Skeletal muscle cell (primary cell): ENCODE data around the gene TBC1D22A.

Experiments used
- DNase-seq: peaks from one replicate; pipeline ENCODE4 v3.0.0-alpha.2; 2010; ENCODE audit warnings: low read depth
- H3K4me3 ChIP-seq: 2 replicates; pipeline ENCODE4 v1.5.1; 2011; ENCODE audit warnings: low read depth, mild to moderate bottlenecking, control low read depth, low read length, moderate library complexity

Gene TBC1D22A

DNA sequence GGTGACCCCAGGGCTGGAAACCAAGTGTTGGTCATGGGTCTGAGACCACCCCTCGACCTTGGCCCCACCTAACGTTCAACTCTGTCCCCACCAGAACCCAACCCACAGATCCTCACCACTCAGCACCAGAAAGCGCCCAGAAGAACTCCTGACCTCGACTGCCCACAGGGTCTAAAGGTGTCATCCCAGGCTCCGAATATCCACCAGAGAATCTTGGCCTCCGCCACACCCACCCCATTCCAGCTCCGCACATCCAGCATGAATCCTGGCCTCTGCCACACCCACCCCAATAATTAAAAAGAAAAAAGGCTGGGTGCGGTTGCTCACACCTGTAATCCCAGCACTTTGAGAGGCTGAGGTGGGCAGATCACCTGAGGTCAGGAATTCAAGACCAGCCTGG, 25.7 kb upstream of the TBC1D22A start:
- H3K4me3 ChIP-seq: peak overlapping the region; percentile 70
- no peak for DNase-seq

DNA sequence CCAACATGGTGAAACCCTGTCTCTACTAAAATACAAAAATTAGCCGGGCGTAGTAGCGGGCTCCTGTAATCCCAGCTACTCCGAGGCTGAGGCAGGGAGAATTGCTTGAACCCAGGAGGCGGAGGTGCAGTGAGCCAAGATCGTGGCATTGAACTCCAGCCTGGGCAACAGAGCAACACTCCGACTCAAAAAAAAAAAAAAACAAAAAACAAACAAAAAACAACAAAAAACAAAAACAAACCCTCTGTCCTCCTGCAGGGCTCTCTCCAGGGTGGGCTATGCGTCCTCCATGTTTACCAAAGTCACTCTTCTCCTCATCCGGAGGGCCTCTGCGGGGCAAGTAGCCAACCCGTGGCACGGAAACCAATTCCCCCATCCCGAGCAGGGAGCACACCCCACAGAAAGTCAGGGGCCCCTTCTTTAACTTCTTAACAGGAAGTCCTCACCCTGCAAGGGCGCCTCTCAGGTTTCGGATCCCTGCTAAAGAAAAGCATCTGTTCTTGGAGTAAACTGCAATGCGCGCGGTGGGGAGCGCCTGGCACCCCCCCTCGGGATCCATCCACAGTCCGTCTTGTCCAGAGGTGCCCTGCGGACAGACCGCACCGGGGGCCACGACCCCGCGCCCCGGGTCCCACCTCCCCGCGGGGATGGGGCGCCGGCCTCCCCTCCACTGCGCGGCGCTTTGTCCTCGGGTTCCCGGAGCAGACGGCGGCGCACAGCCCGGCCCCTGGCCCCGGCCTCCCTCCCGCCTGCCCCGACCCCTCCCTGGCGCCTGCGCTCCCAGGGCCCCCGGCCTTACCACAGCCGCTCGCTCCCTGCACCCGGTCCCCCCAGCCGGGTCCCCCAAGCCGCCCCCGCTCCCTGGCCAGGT, 25.1 kb upstream of the TBC1D22A start:
- DNase-seq: no peak
- peak overlapping the region; percentile 70 for H3K4me3 ChIP-seq

DNA sequence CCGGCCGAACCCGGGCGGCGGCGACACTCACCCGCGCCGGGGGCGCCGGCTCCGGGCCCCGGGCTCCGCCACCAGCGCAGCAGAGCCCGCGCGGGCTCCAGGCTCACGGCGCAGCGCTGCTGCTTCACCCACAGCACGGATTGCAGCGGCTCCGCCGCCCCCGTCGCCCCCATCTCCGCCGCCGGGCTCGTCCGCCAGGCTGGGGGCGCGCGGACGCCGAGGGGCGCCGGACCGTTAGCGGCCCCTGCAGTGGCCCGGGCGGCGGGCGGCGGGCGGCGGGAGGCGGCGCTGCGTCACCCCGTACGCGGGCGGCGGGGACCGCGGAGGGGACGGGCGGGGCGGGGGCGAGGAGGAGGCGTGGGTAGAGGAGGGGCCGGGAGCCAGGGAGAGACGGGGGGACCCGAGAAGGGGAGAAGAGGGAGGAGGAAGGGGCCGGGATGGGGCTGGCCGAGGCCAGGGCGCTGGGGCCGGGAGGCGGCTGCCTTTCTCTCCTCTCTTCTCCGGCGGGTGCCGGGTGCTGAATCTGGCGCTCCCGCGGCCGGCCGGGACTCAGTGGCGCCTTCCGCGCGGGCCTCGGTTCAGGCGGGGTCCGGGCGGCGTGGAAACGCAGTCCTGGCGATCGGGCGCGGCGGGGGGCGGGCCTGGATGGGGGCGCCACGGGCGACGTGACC, 24.3 kb upstream of the TBC1D22A start, which contains the start of gene CERK:
Gene CERK (minus strand): TSS at position 277 of the 671 bp plus-strand sequence. CDS start 104 bp downstream, at position 173.
- peak within 1 kb of the TSS; percentile 70 for H3K4me3 ChIP-seq
- peak; percentile 29 for DNase-seq

DNA sequence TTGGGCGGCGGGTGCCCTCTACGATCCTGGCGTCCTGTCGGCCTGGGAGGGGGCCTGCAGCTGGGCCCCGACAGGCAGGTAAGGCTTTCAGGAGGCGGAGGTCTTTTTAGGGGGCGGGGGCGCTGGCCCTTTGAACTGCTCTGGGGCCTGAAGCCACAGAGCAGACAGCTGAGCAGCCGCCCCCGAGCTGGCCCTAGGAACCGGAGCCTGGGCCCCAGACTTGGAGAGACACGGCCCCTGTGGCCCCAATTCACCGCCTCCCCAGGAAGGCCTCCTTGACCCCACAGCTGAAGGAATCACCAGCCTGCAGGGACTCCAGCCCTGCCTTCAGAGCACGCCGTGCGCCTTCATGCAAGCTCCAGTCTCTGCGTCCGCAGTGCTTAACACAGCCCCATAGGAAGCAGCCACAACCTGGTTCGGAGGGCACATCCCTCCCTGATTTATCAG, 23.8 kb upstream of the TBC1D22A start:
- peak overlapping the region; percentile 70 for H3K4me3 ChIP-seq
- DNase-seq: no peak

DNA sequence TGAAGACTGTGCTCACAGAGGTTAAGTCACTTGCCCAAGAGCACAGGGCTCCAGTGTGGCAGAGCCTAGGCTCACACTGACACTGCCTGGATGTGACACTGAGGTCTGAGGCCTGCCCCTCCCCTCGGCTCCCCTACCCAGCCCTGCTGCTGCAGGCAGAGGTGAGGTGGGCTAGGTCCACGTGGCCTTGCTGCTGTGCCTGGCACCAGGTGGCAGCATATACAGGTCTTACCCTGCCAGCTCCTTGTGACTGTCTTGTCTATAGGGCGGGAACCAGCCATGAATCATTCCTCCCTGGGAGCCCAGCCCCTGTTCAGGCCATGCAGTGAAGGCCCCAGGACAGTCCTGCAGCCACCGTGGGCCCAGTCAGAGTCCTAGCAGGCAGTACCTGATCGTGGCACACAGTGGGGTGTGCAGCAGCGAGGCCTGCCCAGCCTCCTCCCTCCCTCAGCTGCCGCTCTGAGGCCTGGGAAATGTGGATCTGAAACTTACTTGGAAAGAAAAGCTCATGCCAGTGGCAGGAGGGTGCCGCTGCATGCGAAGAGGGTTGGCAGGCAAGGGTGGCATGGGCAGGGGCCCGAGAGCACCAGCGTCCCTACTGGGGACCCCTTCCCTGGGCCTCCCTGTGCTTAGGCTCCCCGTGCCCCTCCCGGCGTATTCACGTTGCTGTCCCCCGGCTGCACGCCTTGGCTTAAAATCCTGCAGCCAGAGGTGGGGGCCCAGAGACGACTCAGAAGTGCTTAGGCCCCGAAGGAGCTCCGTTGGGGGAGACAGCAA, 23.2 kb upstream of the TBC1D22A start:
- H3K4me3 ChIP-seq: peak overlapping the region; percentile 70
- DNase-seq: no peak

DNA sequence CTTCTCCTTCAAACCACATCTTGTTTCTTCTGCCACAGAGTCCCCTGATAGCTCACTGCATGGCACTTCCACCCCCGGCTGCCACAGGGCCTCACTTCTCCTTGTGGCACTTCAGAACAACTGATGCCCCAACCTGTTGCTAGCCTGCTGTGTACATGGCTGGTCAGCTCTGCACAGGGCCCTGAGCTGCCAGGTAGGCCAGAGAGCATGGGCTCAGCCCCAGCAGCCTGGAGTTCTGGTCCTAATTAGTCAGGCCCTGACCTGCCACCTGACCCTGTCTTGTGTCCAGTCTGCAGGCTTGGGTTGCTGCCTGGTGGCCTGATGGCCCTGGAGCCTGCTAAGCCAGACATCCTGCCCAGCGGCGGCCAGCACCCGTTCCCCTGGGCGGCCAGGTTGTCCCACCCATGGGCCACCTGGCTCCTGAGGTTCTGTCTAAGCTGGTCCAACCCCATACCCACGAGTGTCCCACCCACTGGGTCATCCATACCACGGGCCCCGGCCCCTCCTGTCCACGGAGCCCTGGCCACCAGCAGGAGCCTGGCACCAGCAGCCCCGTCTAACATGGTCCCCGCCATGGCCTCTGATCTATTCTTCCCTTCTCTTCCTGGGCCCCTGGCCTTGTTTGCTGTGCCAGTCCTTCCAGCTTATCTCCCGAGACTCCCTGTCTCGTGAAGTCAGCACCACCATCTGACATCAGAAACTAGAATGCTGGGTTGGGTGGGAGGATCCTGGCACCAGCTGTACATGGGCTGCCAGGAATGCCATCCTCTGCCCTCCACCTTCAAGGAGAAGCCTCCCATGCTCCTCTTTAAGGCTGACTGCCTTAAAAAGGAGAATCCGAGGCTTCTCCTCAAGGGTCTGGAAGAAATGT, 21.3 kb upstream of the TBC1D22A start:
- no peak overlapping the region for H3K4me3 ChIP-seq
- no peak for DNase-seq

DNA sequence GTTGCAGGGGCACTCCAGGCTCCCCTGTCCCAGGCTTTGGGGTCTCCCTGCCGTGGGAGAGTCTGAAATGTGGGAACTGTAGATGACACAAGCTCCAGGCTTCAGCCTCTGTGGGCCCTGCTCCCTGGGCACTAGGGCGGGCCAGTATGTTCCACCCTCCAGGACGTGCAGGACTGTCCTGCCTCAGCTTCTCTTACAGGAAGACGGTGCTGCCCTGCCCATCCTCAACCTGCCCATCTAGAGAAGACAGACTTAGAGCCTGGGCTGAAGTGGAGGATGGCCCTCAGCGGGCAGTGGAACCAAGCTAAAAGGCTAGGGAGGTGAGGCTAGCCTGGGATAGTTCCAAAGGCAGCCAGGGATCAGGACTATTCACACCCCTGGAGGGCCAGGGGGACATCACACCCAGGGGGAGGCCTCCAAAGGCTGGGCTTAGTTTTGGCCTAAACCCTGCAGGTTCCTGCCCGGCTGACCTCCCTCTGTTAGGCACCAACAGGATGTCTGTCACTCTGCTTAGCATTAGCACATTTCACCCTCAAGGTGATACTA, 20.4 kb upstream of the TBC1D22A start:
- DNase-seq: no peak
- no peak overlapping the region for H3K4me3 ChIP-seq

DNA sequence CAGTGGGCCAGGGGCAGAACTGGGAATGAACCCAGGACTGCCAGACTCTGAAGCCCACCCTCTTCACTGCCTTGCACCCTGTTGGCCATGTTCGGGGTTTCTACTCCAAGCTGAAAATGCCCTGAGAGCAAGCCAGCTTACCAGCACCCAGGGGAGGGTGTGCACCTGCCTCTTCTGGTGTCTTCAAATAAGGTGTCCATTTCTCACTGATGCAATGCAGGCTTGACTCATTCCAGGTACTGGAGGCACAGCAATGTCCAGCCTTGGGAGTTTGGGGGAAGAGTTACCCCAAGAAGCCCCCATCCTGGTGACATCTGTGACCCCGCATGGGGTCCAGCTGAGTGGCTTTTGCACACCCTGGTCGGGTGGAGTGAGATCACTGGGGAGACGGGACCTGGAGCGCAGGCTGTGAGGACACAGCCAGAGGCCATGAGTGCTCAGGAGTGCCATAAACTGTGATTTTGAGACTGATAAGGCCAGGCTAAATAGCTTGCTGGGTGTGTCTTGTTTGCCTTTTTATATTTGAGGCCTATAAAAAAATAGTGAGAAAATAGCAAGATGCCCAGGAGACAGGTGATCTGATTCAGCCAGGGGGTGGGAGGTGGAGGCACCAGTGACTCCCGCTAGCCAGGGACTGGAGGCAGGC, 19.8 kb upstream of the TBC1D22A start:
- H3K4me3 ChIP-seq: no peak overlapping the region
- no peak for DNase-seq

DNA sequence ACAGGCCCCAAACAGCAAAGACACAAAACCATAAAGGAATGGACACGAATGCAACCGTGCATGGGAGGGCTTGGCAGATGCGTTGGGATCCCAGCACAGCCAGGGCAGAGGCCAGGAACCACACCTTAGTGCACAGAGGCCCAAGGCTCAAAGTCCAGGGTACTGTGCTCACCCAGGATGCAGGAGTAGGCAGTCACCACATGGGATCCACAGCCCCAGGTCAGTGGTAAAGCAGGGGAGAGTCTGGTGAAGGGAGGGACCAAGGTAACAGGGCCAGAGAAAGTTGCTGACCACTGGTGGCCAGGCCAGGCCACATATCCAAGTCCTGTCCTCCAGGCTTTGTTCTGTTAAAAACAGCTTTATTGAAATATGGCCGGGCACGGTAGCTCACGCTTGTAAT, 17.9 kb upstream of the TBC1D22A start:
- H3K4me3 ChIP-seq: no peak overlapping the region
- DNase-seq: no peak

DNA sequence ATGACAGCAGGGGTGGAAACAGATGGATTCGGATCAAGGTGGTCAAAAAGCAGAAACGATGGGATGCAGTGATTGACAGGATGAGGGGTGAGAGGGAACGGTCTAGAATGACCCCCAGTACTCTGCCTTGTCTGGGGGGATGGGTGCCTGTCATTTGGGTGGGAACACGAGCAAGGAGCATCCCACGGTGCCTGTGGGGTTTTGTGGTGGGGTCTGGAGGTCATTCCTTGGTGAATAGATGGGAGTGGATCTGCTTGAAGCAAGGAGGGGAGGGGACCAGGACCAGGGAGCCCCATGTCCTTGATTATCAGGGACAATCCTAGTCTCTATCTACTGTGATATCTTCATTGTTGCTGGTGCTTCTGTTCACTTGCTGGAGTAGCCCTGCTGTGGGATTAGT, 16.3 kb upstream of the TBC1D22A start:
- no peak overlapping the region for H3K4me3 ChIP-seq
- DNase-seq: no peak

DNA sequence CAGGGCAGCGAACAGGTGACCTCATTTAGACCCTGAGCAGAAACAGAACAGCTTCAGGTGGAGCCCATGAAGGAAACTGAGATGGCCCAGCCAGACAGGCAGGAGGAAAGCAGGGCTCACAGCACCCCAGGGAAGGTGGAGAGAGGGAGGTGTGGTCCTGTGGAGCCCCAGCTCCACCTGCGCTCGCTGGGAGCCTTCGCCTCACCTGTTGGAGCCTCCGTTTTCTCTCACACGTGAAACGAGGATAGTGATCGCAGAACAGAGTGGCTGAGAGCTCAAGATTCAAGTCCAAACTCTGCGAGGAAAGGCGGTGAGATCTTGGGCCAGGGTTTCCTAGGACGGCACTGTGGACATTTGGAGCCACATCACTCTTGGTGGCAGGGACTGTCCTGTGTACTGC, 15.8 kb upstream of the TBC1D22A start:
- no peak overlapping the region for H3K4me3 ChIP-seq
- DNase-seq: no peak

DNA sequence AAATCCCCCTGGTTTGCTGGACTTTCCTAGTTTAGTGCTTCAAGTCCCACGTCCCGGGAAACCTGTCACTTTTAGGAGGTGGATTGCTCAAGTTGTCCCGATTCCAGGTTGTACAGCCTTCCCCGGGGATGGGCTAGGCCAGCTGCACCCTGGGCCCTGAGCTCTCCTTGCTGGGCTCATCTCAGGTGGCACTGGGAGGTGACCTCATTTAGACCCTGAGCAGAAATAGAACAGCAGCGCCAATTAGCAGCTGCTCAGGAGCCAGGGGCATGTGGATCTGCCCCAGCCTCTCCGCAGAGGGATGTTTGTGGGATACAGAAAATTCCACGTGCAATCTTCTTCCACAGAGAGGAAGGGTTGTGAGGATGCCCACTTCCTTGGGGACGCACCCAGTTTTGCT, 14.8 kb upstream of the TBC1D22A start:
- no peak overlapping the region for H3K4me3 ChIP-seq
- DNase-seq: no peak

DNA sequence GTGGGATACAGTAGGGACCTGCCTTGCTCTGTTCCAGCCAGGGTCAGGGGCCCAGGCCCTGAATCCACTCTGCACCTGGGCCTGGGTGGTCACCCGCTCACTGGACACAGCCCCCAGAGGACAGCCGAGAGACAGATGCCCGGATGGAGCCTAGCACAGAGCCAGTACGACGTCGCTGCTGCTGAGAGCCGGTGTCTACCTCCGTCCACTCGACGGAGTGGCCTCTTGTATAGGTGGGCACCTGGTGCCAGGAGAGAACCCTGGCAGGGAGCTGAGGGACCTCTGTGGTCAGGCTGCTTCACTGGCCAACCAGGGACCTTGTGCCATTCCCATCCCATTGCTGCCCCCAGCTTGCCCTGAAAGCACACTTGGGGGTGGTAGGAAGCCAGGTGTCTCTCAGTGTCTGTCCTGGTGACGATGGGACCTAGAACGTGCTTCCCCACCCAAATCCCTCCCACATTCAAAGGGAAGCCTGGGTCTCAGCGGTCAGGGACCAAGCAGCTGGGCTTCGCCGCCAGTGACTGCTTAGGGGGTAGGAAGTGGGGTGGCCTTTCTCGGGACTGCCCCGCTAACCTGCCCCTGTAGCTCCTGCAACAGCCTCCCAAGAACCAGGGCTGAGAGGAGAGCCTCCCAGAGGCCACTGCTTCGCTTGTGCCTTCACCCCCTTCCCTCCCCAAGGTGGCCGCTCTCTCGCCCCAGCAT, 14.1 kb upstream of the TBC1D22A start:
- no peak for DNase-seq
- H3K4me3 ChIP-seq: no peak overlapping the region

DNA sequence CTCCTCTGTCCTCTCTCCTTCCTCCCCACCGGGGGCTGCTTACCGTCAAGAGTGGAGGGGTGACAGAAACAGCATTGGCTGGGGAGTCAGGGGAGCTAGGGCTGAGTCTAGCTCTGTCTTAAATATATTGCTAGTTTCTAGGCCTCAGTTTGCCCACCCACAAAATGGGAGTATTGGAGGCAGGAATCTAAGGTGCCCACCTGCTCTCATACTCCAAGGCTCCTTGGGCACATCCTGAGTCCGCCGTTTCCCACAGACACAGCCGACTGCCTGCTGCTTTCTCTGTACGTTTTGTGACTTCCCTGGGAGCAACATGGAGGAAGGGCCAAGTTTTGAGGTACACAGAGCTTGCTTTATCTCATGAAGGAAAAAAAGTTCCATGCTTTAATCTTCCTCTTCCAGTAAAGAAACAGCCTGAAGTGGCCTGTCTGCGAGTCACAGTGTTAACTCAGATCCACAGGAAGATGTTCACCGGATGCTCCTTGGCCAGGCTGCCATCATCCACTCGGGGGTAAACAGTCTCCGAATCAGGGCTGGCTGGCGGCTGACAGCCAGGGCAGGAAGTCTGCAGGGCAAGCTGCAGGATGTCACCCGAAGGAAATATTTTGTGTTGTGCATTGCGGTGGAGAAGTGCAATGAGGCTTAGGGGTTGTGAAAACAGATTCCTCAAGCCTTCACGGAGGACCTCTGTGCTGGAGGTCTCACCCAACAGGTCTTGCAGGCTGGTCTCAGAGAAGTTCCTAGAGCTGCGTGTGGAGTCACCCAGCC, 13.4 kb upstream of the TBC1D22A start:
- DNase-seq: no peak
- no peak overlapping the region for H3K4me3 ChIP-seq

DNA sequence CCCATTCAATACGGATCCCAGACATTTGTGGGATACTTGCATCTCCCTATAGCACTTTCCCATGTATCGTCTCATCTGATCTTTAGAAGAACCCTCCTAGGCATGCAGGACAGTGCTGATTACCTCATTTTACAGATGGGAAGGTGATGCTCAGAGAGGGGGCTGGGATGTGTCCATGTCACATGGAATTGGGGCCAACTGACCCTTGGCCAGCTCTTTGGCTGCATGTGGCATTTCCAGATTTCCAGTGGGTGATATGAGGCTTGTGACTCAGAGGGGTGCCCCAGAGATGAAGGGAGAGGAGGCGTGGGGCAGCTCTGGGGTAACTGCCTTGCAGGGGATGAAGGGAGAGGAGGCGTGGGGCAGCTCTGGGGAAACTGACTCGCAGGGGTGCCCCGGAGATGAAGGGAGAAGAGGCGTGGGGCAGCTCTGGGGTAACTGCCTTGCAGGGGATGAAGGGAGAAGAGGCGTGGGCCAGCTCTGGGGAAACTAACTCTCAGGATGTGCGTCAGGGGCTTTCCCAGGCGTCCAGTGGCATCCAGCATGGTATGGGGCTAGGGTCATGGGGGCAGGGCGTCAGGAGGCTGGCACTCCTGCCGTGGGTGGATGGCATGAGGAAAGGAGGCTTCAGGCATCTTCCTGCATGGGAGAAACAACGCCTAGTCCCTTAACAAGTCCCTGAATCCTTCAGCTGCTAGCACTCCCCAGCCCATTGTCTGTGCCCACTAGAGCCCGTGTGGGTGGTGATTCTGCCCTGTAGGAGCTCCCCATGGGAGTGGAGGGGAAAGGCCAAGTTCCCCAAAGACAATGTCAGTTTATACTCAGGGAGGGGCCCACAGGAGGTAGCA, 12.5 kb upstream of the TBC1D22A start:
- H3K4me3 ChIP-seq: no peak overlapping the region
- no peak for DNase-seq

DNA sequence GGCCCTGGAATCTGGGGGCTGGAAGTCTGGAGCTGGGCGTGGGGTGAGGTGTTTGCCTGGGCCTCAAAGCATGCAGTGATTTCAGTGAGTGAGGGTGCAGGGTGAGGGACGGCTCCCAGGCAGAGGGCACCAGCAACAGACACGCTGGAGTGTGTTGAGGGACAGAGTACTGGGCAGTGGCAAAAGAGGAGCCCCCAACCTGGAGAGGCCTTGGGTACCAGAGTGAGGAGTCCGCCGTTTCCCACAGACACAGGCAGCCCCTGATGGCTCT, 12.0 kb upstream of the TBC1D22A start:
- DNase-seq: no peak
- H3K4me3 ChIP-seq: no peak overlapping the region
